ENCODE results near the gene RPL21.
A peak's percentile ranks its signal among the peaks of the same experiment; 100 is the strongest.

Gene RPL21

GRCh38 chr13:27258637-27259386, 7.5 kb downstream of the RPL21 start:
- no peak for DNase-seq

- no peak for DNase-seq
Observed at GRCh38 chr13:27259831-27260230, 8.5 kb downstream of the RPL21 start.

GRCh38 chr13:27261396-27261795, 10.0 kb downstream of the RPL21 start:
- DNase-seq: no peak

- DNase-seq: no peak
Observed at GRCh38 chr13:27263438-27263837, 12.1 kb downstream of the RPL21 start.

- DNase-seq: peak; percentile 59
Observed at GRCh38 chr13:27264181-27264580, 12.8 kb downstream of the RPL21 start.

- DNase-seq: no peak
Observed at GRCh38 chr13:27264648-27265047, 13.3 kb downstream of the RPL21 start.

GRCh38 chr13:27266917-27267316, 15.6 kb downstream of the RPL21 start:
- DNase-seq: no peak

- no peak for DNase-seq
Observed at GRCh38 chr13:27267596-27267995, 16.2 kb downstream of the RPL21 start.

- DNase-seq: no peak
Observed at GRCh38 chr13:27269114-27269665, 17.8 kb downstream of the RPL21 start.

- peak; percentile 55 for DNase-seq
Observed at GRCh38 chr13:27270594-27271520, 19.5 kb downstream of the RPL21 start, which contains the start of gene RASL11A. Gene RASL11A (plus strand): TSS chr13:27270830. CDS start chr13:27270945, 115 bp downstream.

- no peak for DNase-seq
Observed at GRCh38 chr13:27271570-27272096, 20.3 kb downstream of the RPL21 start.

- DNase-seq: no peak
Observed at GRCh38 chr13:27273658-27274425, 22.5 kb downstream of the RPL21 start.

- no peak for DNase-seq
Observed at GRCh38 chr13:27274631-27275030, 23.3 kb downstream of the RPL21 start.

- DNase-seq: no peak
Observed at GRCh38 chr13:27276188-27276587, 24.8 kb downstream of the RPL21 start.

GRCh38 chr13:27279506-27279905, 28.1 kb downstream of the RPL21 start:
- DNase-seq: no peak

- DNase-seq: no peak
Observed at GRCh38 chr13:27280009-27280656, 28.8 kb downstream of the RPL21 start.

- no peak for DNase-seq
Observed at GRCh38 chr13:27280841-27281240, 29.5 kb downstream of the RPL21 start.

- DNase-seq: no peak
Observed at GRCh38 chr13:27281420-27281819, 30.1 kb downstream of the RPL21 start.

- DNase-seq: no peak
Observed at GRCh38 chr13:27283906-27284493, 32.6 kb downstream of the RPL21 start.

- no peak for DNase-seq
Observed at GRCh38 chr13:27288392-27288791, 37.0 kb downstream of the RPL21 start.

- no peak for DNase-seq
Observed at GRCh38 chr13:27289011-27289665, 37.8 kb downstream of the RPL21 start.
